Neural cell (in vitro differentiated cells): ENCODE results near the gene POTEI.
"Not testable (repeated sequence)": the region's sequence is repeated elsewhere in the genome, so short reads cannot be mapped to it uniquely, and the experiment has no call there.

Experiments
- POLR2AphosphoS5 ChIP-seq: IDR thresholded peaks from 2 replicates; pipeline ENCODE4 v1.6.1; 2012
- TAF1 ChIP-seq: IDR thresholded peaks from 2 replicates; pipeline ENCODE4 v1.6.1; 2012; ENCODE audit warnings: low read depth
- TF ChIP-seq, protein P1 (sequence below): fragments of 450-650 bp; IDR thresholded peaks from 2 replicates; pipeline ENCODE4 v1.5.1; 2014; ENCODE audit warnings: antibody characterized with exemption, mild to moderate bottlenecking, moderate library complexity; ENCODE audit not compliant: poor library complexity, severe bottlenecking
- TF ChIP-seq, protein P2 (sequence below): IDR thresholded peaks from 2 replicates; pipeline ENCODE4 v1.6.1; 2012; ENCODE audit warnings: borderline replicate concordance

DNA sequence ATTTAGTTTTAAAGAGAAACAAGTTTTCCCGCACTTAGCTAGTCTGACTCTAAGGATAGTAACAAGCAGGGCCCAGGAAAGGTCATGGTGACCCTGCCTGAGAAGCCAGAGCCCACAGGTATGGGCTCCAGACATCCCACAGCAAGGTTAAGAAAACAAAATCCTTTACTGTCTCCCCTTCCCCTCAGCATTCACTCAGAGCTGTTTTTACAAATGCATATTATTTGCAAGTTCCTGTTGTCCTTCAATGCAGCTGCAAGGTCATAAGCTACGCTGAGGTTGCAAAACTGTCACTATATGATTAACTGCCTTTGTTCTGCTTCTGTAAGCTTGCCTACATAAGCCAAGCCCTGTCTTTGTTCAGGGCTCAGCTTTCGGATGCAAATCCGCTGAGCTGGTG, 18.1 kb downstream of the POTEI start:
- not testable (repeated sequence) for TF ChIP-seq POLR2AphosphoS5, TAF1
- TF ChIP-seq, protein P1, sequence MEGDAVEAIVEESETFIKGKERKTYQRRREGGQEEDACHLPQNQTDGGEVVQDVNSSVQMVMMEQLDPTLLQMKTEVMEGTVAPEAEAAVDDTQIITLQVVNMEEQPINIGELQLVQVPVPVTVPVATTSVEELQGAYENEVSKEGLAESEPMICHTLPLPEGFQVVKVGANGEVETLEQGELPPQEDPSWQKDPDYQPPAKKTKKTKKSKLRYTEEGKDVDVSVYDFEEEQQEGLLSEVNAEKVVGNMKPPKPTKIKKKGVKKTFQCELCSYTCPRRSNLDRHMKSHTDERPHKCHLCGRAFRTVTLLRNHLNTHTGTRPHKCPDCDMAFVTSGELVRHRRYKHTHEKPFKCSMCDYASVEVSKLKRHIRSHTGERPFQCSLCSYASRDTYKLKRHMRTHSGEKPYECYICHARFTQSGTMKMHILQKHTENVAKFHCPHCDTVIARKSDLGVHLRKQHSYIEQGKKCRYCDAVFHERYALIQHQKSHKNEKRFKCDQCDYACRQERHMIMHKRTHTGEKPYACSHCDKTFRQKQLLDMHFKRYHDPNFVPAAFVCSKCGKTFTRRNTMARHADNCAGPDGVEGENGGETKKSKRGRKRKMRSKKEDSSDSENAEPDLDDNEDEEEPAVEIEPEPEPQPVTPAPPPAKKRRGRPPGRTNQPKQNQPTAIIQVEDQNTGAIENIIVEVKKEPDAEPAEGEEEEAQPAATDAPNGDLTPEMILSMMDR: not testable (repeated sequence)
- TF ChIP-seq, protein P2, sequence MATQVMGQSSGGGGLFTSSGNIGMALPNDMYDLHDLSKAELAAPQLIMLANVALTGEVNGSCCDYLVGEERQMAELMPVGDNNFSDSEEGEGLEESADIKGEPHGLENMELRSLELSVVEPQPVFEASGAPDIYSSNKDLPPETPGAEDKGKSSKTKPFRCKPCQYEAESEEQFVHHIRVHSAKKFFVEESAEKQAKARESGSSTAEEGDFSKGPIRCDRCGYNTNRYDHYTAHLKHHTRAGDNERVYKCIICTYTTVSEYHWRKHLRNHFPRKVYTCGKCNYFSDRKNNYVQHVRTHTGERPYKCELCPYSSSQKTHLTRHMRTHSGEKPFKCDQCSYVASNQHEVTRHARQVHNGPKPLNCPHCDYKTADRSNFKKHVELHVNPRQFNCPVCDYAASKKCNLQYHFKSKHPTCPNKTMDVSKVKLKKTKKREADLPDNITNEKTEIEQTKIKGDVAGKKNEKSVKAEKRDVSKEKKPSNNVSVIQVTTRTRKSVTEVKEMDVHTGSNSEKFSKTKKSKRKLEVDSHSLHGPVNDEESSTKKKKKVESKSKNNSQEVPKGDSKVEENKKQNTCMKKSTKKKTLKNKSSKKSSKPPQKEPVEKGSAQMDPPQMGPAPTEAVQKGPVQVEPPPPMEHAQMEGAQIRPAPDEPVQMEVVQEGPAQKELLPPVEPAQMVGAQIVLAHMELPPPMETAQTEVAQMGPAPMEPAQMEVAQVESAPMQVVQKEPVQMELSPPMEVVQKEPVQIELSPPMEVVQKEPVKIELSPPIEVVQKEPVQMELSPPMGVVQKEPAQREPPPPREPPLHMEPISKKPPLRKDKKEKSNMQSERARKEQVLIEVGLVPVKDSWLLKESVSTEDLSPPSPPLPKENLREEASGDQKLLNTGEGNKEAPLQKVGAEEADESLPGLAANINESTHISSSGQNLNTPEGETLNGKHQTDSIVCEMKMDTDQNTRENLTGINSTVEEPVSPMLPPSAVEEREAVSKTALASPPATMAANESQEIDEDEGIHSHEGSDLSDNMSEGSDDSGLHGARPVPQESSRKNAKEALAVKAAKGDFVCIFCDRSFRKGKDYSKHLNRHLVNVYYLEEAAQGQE: not testable (repeated sequence)
